GM03348 (cell line): ENCODE measurements around the gene CASZ1.

Experiments used
- DNase-seq: peaks from one replicate; pipeline ENCODE4 v3.0.0; 2012; ENCODE audit warnings: low spot score

CASZ1 gene

GRCh38 chr1:10686404-10687040, 109.9 kb downstream of the CASZ1 start:
- DNase-seq: no peak

GRCh38 chr1:10685808-10686403, 110.5 kb downstream of the CASZ1 start:
- DNase-seq: peak; percentile 60

GRCh38 chr1:10685196-10685807, 111.1 kb downstream of the CASZ1 start:
- no peak for DNase-seq

GRCh38 chr1:10684221-10684620, 112.2 kb downstream of the CASZ1 start:
- DNase-seq: no peak

- no peak for DNase-seq
Observed at GRCh38 chr1:10682449-10683309, 113.8 kb downstream of the CASZ1 start.

- no peak for DNase-seq
Observed at GRCh38 chr1:10682108-10682445, 114.4 kb downstream of the CASZ1 start.

GRCh38 chr1:10681296-10682107, 114.9 kb downstream of the CASZ1 start:
- DNase-seq: no peak

GRCh38 chr1:10680487-10680886, 116.0 kb downstream of the CASZ1 start:
- no peak for DNase-seq

GRCh38 chr1:10679496-10680220, 116.8 kb downstream of the CASZ1 start:
- no peak for DNase-seq

- no peak for DNase-seq
Observed at GRCh38 chr1:10678852-10679251, 117.6 kb downstream of the CASZ1 start.

GRCh38 chr1:10678402-10678801, 118.0 kb downstream of the CASZ1 start:
- no peak for DNase-seq

- DNase-seq: no peak
Observed at GRCh38 chr1:10677491-10678391, 118.7 kb downstream of the CASZ1 start.

GRCh38 chr1:10676963-10677362, 119.5 kb downstream of the CASZ1 start:
- DNase-seq: no peak

- DNase-seq: no peak
Observed at GRCh38 chr1:10675813-10676212, 120.6 kb downstream of the CASZ1 start.

- no peak for DNase-seq
Observed at GRCh38 chr1:10674700-10675609, 121.5 kb downstream of the CASZ1 start.

- no peak for DNase-seq
Observed at GRCh38 chr1:10674222-10674621, 122.2 kb downstream of the CASZ1 start.

- DNase-seq: no peak
Observed at GRCh38 chr1:10673109-10673711, 123.2 kb downstream of the CASZ1 start.

- no peak for DNase-seq
Observed at GRCh38 chr1:10672343-10673050, 123.9 kb downstream of the CASZ1 start.
